GM23338 (cell line): ENCODE results near the gene PLCL1. TPM values are rescaled to one million over a fixed set of nuclear protein-coding genes. Genes with fewer than 3 reads are reported as not detected.

Experiments used
- ATAC-seq: fragments of 200-7000 bp; cut with Tn5 transposase; 3 replicates; pipeline ENCODE4 v1.9.1; 2020
- DNase-seq: peaks from one replicate; pipeline ENCODE4 v3.0.0-alpha.2; 2015; ENCODE audit warnings: low spot score
- H2AFZ ChIP-seq: fragments of 200-600 bp; sonication (generic); 2 replicates; pipeline ENCODE4 v1.8.0; 2016; ENCODE audit warnings: antibody characterized with exemption, mild to moderate bottlenecking, moderate library complexity
- H3F3A ChIP-seq: fragments of 200-600 bp; sonication (generic); replicated peaks from 2 replicates; pipeline ENCODE4 v1.8.0; 2017; ENCODE audit warnings: antibody characterized with exemption, mixed run types, low read depth
- H3K27ac ChIP-seq: fragments of 200-600 bp; sonication (generic); 2 replicates; pipeline ENCODE4 v1.6.1; 2016; ENCODE audit warnings: low read depth
- H3K27me3 ChIP-seq: fragments of 200-600 bp; sonication (generic); 2 replicates; pipeline ENCODE4 v1.8.0; 2016; ENCODE audit warnings: mild to moderate bottlenecking, mixed run types, moderate library complexity; ENCODE audit not compliant: insufficient read depth
- H3K36me3 ChIP-seq: fragments of 200-600 bp; sonication (generic); 2 replicates; pipeline ENCODE4 v1.8.0; 2016; ENCODE audit warnings: mild to moderate bottlenecking; ENCODE audit not compliant: insufficient read depth
- H3K4me1 ChIP-seq: fragments of 200-600 bp; sonication (generic); 2 replicates; pipeline ENCODE4 v1.8.0; 2016; ENCODE audit warnings: mild to moderate bottlenecking, moderate library complexity; ENCODE audit not compliant: insufficient read depth
- H3K4me2 ChIP-seq: fragments of 200-600 bp; sonication (generic); 2 replicates; pipeline ENCODE4 v1.7.1; 2017; ENCODE audit warnings: mixed run types
- H3K4me3 ChIP-seq: fragments of 200-600 bp; sonication (generic); 2 replicates; pipeline ENCODE4 v1.6.1; 2016; ENCODE audit warnings: mixed run types
- H3K79me2 ChIP-seq: fragments of 200-600 bp; sonication (generic); replicated peaks from 2 replicates; pipeline ENCODE4 v1.8.0; 2017; ENCODE audit warnings: mild to moderate bottlenecking; ENCODE audit not compliant: insufficient read depth
- H3K9me2 ChIP-seq: fragments of 200-600 bp; sonication (generic); 2 replicates; pipeline ENCODE4 v1.8.0; 2017; ENCODE audit not compliant: insufficient read depth
- H4K20me1 ChIP-seq: fragments of 200-600 bp; sonication (generic); replicated peaks from 2 replicates; pipeline ENCODE4 v1.8.0; 2017; ENCODE audit warnings: mild to moderate bottlenecking; ENCODE audit not compliant: insufficient read depth
- H3K27ac Mint-ChIP-seq: 2 replicates; pipeline ENCODE4 v1.8.0; 2020; ENCODE audit warnings: inconsistent platforms, mild to moderate bottlenecking, moderate library complexity, mixed read lengths
- H3K27me3 Mint-ChIP-seq: 3 replicates; pipeline ENCODE4 v1.8.0; 2022; ENCODE audit warnings: low read depth, mild to moderate bottlenecking, moderate library complexity, mixed read lengths, inconsistent platforms; ENCODE audit not compliant: insufficient read depth, poor library complexity
- H3K36me3 Mint-ChIP-seq: 3 replicates; pipeline ENCODE4 v1.8.0; 2021; ENCODE audit warnings: low read depth, mild to moderate bottlenecking, inconsistent platforms, moderate library complexity, mixed read lengths
- H3K4me1 Mint-ChIP-seq: 3 replicates; pipeline ENCODE4 v1.8.0; 2020; ENCODE audit warnings: mild to moderate bottlenecking, inconsistent platforms, mixed read lengths
- H3K4me3 Mint-ChIP-seq: 3 replicates; pipeline ENCODE4 v1.8.0; 2021; ENCODE audit warnings: moderate library complexity, mild to moderate bottlenecking, inconsistent platforms, mixed read lengths
- H3K9me3 Mint-ChIP-seq: 3 replicates; pipeline ENCODE4 v1.8.0; 2020; ENCODE audit warnings: moderate library complexity, mild to moderate bottlenecking, inconsistent platforms, mixed read lengths
- CREB1 ChIP-seq: fragments of 250-450 bp; sonication (Bioruptor Pico); IDR thresholded peaks from 2 replicates; pipeline ENCODE4 v1.5.0; 2020; ENCODE audit warnings: low read depth, mild to moderate bottlenecking, moderate library complexity
- EZH2 ChIP-seq: fragments of 200-600 bp; sonication (generic); IDR thresholded peaks from one replicate; pipeline ENCODE4 v1.8.0; 2017; ENCODE audit warnings: antibody characterized with exemption, mild to moderate bottlenecking, low read depth; ENCODE audit not compliant: unreplicated experiment
- EZH2phosphoT487 ChIP-seq: fragments of 200-600 bp; sonication (generic); IDR thresholded peaks from one replicate; pipeline ENCODE4 v1.8.1; 2018; ENCODE audit warnings: antibody characterized with exemption; ENCODE audit not compliant: unreplicated experiment
- JUNB ChIP-seq: IDR thresholded peaks from one replicate; pipeline ENCODE4 v1.6.1; 2016; ENCODE audit warnings: antibody characterized with exemption; ENCODE audit not compliant: unreplicated experiment
- NANOG ChIP-seq: IDR thresholded peaks from 2 replicates; pipeline ENCODE4 v1.6.1; 2016; ENCODE audit warnings: antibody characterized with exemption, borderline replicate concordance
- POLR2AphosphoS5 ChIP-seq: IDR thresholded peaks from 2 replicates; pipeline ENCODE4 v1.6.1; 2016; ENCODE audit warnings: antibody characterized with exemption, low read depth
- STAT1 ChIP-seq: IDR thresholded peaks from one replicate; pipeline ENCODE4 v1.6.1; 2016; ENCODE audit warnings: antibody characterized with exemption; ENCODE audit not compliant: unreplicated experiment
- ZNF114 ChIP-seq: fragments of 250-450 bp; sonication (Bioruptor Pico); IDR thresholded peaks from 2 replicates; pipeline ENCODE4 v1.5.0; 2020; ENCODE audit warnings: mild to moderate bottlenecking, moderate library complexity
- ZNF331 ChIP-seq: fragments of 250-450 bp; sonication (Bioruptor Pico); IDR thresholded peaks from 2 replicates; pipeline ENCODE4 v1.5.0; 2020; ENCODE audit warnings: low read depth, mild to moderate bottlenecking, moderate library complexity
- polyA plus RNA-seq: library from polyadenylated mRNA; unstranded; fragments of >200 nt; fragmentation: Nextera tagmentation; extraction: Ambion mirVana; gene quantifications from 2 replicates; pipeline ENCODE4 v1.2.1, GENCODE V29; 2016
- total RNA-seq: library from RNA; depleted of rRNA; stranded (reverse); fragments of >200 nt; shearing (Covaris generic); gene quantifications from 2 replicates; pipeline ENCODE4 v1.2.3, GENCODE V29; 2014
- TF ChIP-seq, protein P1 (sequence below), 2 experiments: fragments of 200-600 bp in 1 of 2; sonication (generic) in 1 of 2; conservative IDR thresholded peaks; 2 replicates each; pipeline versions ENCODE4 v1.5.1 to v1.6.1; 2016 to 2017; ENCODE audit warnings: antibody characterized with exemption in 2 of 2, low read depth in 2 of 2, mild to moderate bottlenecking in 2 of 2, moderate library complexity in 1 of 2
- TF ChIP-seq, protein P2 (sequence below): IDR thresholded peaks from one replicate; pipeline ENCODE4 v1.6.1; 2018; ENCODE audit warnings: antibody characterized with exemption; ENCODE audit not compliant: unreplicated experiment
- TF ChIP-seq, protein P3 (sequence below): fragments of 250-450 bp; sonication (Bioruptor Pico); IDR thresholded peaks from 2 replicates; pipeline ENCODE4 v1.5.0; 2020; ENCODE audit warnings: mild to moderate bottlenecking, moderate library complexity

The PLCL1 gene
- total and polyA plus RNA-seq, 2 experiments from 2014 or later, result not detected

DNA sequence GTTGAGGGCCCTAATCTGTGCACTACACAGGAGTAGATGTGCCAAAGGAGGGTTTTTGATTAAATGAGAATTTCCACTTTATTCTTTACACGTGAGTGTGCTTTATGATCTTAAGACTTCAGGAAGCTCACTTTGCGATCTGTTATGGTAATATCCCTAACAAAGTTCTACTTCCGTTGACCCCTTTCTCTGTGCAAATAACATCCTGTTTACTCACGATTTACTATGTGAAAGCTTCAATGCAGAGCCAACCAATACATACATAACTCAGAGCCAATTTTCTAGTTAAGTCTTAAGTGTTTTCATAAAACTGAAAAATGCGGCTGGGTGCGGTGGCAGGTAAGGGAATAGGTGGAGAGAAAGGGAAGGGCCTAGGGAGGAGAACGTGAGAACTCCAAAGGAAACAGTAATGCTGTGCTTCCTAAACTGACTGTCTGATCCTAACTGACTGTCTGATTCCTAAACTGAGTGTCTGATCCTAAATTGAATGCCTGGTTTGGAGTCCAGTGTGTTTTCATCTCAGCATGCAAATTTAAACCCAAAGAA is 87.6 kb downstream of the PLCL1 start (continued):
- TF ChIP-seq EZH2 (no peak), CREB1 (CRISPR knock-in tag) (no peak), POLR2AphosphoS5 (no peak)
- TF ChIP-seq, protein P1, sequence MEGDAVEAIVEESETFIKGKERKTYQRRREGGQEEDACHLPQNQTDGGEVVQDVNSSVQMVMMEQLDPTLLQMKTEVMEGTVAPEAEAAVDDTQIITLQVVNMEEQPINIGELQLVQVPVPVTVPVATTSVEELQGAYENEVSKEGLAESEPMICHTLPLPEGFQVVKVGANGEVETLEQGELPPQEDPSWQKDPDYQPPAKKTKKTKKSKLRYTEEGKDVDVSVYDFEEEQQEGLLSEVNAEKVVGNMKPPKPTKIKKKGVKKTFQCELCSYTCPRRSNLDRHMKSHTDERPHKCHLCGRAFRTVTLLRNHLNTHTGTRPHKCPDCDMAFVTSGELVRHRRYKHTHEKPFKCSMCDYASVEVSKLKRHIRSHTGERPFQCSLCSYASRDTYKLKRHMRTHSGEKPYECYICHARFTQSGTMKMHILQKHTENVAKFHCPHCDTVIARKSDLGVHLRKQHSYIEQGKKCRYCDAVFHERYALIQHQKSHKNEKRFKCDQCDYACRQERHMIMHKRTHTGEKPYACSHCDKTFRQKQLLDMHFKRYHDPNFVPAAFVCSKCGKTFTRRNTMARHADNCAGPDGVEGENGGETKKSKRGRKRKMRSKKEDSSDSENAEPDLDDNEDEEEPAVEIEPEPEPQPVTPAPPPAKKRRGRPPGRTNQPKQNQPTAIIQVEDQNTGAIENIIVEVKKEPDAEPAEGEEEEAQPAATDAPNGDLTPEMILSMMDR (conservative IDR thresholded peaks at IDR 0.05; ENCODE audit: low read depth in 2 of 2), result no peak
- TF ChIP-seq, protein P2, sequence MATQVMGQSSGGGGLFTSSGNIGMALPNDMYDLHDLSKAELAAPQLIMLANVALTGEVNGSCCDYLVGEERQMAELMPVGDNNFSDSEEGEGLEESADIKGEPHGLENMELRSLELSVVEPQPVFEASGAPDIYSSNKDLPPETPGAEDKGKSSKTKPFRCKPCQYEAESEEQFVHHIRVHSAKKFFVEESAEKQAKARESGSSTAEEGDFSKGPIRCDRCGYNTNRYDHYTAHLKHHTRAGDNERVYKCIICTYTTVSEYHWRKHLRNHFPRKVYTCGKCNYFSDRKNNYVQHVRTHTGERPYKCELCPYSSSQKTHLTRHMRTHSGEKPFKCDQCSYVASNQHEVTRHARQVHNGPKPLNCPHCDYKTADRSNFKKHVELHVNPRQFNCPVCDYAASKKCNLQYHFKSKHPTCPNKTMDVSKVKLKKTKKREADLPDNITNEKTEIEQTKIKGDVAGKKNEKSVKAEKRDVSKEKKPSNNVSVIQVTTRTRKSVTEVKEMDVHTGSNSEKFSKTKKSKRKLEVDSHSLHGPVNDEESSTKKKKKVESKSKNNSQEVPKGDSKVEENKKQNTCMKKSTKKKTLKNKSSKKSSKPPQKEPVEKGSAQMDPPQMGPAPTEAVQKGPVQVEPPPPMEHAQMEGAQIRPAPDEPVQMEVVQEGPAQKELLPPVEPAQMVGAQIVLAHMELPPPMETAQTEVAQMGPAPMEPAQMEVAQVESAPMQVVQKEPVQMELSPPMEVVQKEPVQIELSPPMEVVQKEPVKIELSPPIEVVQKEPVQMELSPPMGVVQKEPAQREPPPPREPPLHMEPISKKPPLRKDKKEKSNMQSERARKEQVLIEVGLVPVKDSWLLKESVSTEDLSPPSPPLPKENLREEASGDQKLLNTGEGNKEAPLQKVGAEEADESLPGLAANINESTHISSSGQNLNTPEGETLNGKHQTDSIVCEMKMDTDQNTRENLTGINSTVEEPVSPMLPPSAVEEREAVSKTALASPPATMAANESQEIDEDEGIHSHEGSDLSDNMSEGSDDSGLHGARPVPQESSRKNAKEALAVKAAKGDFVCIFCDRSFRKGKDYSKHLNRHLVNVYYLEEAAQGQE, result no peak

DNA sequence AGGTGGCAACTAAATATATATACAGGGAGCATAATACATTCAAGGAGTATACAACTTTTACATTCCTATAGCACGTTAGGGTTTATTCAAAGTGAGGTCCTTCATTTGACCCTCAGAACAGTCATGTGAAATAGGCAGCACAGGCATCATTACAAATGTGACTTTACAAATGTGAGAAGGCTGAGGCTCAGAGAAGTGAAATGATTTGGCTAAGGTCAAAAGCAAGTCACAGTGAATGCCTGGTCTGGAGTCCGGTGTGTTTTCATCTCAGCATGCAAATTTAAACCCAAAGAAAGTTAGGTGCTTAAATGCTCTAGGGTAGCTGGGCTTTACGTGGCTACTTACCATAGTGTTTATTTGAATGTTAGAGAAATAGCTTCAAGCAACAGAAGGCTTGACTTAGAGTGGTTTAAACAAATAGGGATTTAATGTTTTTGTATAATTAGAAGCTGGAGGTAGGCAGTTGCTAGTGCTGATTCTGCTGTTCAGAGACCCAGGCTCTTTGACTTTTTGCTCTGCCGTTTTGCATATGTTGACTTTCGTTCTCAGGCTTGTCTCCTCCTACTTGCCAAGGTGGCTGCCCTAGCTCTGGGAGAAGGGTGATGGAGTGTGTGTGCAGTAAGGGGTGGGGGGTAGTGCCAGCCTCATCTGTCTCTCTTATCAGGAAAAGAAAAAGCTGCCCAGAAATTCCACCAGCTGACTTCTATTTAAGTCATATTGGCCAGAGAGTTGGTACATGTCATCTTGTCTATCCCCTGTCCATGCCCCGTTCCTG is 89.2 kb downstream of the PLCL1 start:
- H3K27ac ChIP-seq, result no peak overlapping the region
- H3K9me2 ChIP-seq, result no peaks in the 10 kb centered on the region
- ATAC-seq, result peak; percentile 33; the same call in 1 of the 3 replicates
- Mint-ChIP-seq H3K27me3 (no peaks in the 10 kb centered on the region), H3K36me3 (no peaks in the 10 kb centered on the region), H3K4me3 (no peak overlapping the region), H3K4me1 (peaks cover 11% of the 10 kb centered on the region; the same call in 2 of the 3 replicates), H3K9me3 (no peaks in the 10 kb centered on the region), H3K27ac (no peak overlapping the region)
- no peaks in the 10 kb centered on the region for H4K20me1 ChIP-seq
- no peaks in the 10 kb centered on the region for H3K36me3 ChIP-seq
- DNase-seq, result no peak
- no peaks in the 10 kb centered on the region for H3K27me3 ChIP-seq
- no peak overlapping the region for H3K4me2 ChIP-seq
- H3K4me1 ChIP-seq, result peaks cover 9% of the 10 kb centered on the region; the same call in 1 of the 2 replicates
- peak overlapping the region; percentile 48; the same call in 1 of the 2 replicates for H2AFZ ChIP-seq
- no peaks in the 10 kb centered on the region for H3F3A ChIP-seq
- H3K4me3 ChIP-seq, result no peak overlapping the region
- H3K79me2 ChIP-seq, result no peaks in the 10 kb centered on the region
- TF ChIP-seq, protein P3, sequence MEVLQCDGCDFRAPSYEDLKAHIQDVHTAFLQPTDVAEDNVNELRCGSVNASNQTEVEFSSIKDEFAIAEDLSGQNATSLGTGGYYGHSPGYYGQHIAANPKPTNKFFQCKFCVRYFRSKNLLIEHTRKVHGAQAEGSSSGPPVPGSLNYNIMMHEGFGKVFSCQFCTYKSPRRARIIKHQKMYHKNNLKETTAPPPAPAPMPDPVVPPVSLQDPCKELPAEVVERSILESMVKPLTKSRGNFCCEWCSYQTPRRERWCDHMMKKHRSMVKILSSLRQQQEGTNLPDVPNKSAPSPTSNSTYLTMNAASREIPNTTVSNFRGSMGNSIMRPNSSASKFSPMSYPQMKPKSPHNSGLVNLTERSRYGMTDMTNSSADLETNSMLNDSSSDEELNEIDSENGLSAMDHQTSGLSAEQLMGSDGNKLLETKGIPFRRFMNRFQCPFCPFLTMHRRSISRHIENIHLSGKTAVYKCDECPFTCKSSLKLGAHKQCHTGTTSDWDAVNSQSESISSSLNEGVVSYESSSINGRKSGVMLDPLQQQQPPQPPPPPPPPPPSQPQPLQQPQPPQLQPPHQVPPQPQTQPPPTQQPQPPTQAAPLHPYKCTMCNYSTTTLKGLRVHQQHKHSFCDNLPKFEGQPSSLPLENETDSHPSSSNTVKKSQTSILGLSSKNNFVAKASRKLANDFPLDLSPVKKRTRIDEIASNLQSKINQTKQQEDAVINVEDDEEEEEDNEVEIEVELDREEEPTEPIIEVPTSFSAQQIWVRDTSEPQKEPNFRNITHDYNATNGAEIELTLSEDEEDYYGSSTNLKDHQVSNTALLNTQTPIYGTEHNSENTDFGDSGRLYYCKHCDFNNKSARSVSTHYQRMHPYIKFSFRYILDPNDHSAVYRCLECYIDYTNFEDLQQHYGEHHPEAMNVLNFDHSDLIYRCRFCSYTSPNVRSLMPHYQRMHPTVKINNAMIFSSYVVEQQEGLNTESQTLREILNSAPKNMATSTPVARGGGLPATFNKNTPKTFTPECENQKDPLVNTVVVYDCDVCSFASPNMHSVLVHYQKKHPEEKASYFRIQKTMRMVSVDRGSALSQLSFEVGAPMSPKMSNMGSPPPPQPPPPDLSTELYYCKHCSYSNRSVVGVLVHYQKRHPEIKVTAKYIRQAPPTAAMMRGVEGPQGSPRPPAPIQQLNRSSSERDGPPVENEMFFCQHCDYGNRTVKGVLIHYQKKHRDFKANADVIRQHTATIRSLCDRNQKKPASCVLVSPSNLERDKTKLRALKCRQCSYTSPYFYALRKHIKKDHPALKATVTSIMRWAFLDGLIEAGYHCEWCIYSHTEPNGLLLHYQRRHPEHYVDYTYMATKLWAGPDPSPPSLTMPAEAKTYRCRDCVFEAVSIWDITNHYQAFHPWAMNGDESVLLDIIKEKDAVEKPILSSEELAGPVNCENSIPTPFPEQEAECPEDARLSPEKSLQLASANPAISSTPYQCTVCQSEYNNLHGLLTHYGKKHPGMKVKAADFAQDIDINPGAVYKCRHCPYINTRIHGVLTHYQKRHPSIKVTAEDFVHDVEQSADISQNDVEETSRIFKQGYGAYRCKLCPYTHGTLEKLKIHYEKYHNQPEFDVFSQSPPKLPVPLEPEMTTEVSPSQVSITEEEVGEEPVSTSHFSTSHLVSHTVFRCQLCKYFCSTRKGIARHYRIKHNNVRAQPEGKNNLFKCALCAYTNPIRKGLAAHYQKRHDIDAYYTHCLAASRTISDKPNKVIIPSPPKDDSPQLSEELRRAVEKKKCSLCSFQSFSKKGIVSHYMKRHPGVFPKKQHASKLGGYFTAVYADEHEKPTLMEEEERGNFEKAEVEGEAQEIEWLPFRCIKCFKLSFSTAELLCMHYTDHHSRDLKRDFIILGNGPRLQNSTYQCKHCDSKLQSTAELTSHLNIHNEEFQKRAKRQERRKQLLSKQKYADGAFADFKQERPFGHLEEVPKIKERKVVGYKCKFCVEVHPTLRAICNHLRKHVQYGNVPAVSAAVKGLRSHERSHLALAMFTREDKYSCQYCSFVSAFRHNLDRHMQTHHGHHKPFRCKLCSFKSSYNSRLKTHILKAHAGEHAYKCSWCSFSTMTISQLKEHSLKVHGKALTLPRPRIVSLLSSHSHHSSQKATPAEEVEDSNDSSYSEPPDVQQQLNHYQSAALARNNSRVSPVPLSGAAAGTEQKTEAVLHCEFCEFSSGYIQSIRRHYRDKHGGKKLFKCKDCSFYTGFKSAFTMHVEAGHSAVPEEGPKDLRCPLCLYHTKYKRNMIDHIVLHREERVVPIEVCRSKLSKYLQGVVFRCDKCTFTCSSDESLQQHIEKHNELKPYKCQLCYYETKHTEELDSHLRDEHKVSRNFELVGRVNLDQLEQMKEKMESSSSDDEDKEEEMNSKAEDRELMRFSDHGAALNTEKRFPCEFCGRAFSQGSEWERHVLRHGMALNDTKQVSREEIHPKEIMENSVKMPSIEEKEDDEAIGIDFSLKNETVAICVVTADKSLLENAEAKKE, result no peak
- TF ChIP-seq CREB1 (CRISPR knock-in tag) (no peak), EZH2 (no peak), EZH2phosphoT487 (no peak), STAT1 (no peak), NANOG (no peak), ZNF331 (no peak), JUNB (no peak), POLR2AphosphoS5 (no peak), ZNF114 (CRISPR knock-in tag) (no peak)
